ENCODE results near the gene FALEC.
"Not testable (repeated sequence)": the region's sequence is repeated elsewhere in the genome, so short reads cannot be mapped to it uniquely, and the experiment has no call there.

FALEC gene

GRCh38 chr1:150558761-150559655 lies 43.5 kb downstream of the FALEC start:
- DNase-seq (ENCODE audit: low read depth, low spot score) = no peak

- no peak for DNase-seq (ENCODE audit: low read depth, low spot score)
Measured at GRCh38 chr1:150559656-150560010, 44.1 kb downstream of the FALEC start.

GRCh38 chr1:150560011-150560438 lies 44.5 kb downstream of the FALEC start:
- DNase-seq (ENCODE audit: low read depth, low spot score) = no peak

GRCh38 chr1:150560576-150561253 lies 45.2 kb downstream of the FALEC start:
- DNase-seq (ENCODE audit: low read depth, low spot score) = no peak

- peak; percentile 94 for DNase-seq (ENCODE audit: low read depth, low spot score)
Measured at GRCh38 chr1:150561254-150561973, 45.9 kb downstream of the FALEC start.

GRCh38 chr1:150561974-150562445 lies 46.5 kb downstream of the FALEC start:
- peak; percentile 86 for DNase-seq (ENCODE audit: low read depth, low spot score)

GRCh38 chr1:150562446-150563339 lies 47.1 kb downstream of the FALEC start:
- DNase-seq (ENCODE audit: low read depth, low spot score) = no peak

GRCh38 chr1:150563340-150564038 lies 47.9 kb downstream of the FALEC start:
- no peak for DNase-seq (ENCODE audit: low read depth, low spot score)

GRCh38 chr1:150564051-150564991 lies 48.8 kb downstream of the FALEC start:
- no peak for DNase-seq (ENCODE audit: low read depth, low spot score)

- not testable (repeated sequence) for DNase-seq (ENCODE audit: low read depth, low spot score)
Measured at GRCh38 chr1:150565240-150565991, 49.9 kb downstream of the FALEC start.

- DNase-seq (ENCODE audit: low read depth, low spot score) = no peak
Measured at GRCh38 chr1:150566589-150567340, 51.2 kb downstream of the FALEC start.

- DNase-seq (ENCODE audit: low read depth, low spot score) = no peak
Measured at GRCh38 chr1:150567341-150567716, 51.8 kb downstream of the FALEC start.

- DNase-seq (ENCODE audit: low read depth, low spot score) = peak; percentile 82
Measured at GRCh38 chr1:150567717-150568593, 52.4 kb downstream of the FALEC start.

- DNase-seq (ENCODE audit: low read depth, low spot score) = no peak
Measured at GRCh38 chr1:150568594-150568966, 53.0 kb downstream of the FALEC start.

GRCh38 chr1:150572918-150573647 lies 57.5 kb downstream of the FALEC start:
- DNase-seq (ENCODE audit: low read depth, low spot score) = no peak

GRCh38 chr1:150573648-150574071 lies 58.1 kb downstream of the FALEC start:
- DNase-seq (ENCODE audit: low read depth, low spot score) = not testable (repeated sequence)

Measured in brain pericyte (primary cell).